ENCODE data around the gene PTPRM. TPM values are rescaled to one million over a fixed set of nuclear protein-coding genes. Genes with fewer than 3 reads are reported as not detected.

Gene PTPRM
- polyA plus RNA-seq (2013, experiment 1 of 2), result 56.8 TPM
- 42.0 TPM for polyA plus RNA-seq (2013, experiment 2 of 2)

- no peaks in the 10 kb centered on the region for H3K36me3 ChIP-seq (ENCODE audit: control insufficient read depth, insufficient read depth, low read length)
- H3K4me1 ChIP-seq (ENCODE audit: control insufficient read depth, insufficient read depth, low read length, poor library complexity, severe bottlenecking), result peaks cover 6% of the 10 kb centered on the region
- WGBS, 2 experiments (ENCODE audit: insufficient coverage in 2 of 2), result 0 to 1% methylated on average over 96 to 106 of the region's 139 CpGs
- peak within 1 kb of the TSS; percentile 80 for H3K27ac ChIP-seq (ENCODE audit: low read depth, low read length, severe bottlenecking)
- H3K9me3 ChIP-seq (ENCODE audit: control insufficient read depth, low read length), result no peaks in the 10 kb centered on the region
- H3K4me3 ChIP-seq (ENCODE audit: extremely low read depth, insufficient read depth, low read length, poor library complexity, severe bottlenecking), result peak within 1 kb of the TSS; percentile 65
Measured at GRCh38 chr18:7566567-7567473, at the start of gene PTPRM. TSS of gene PTPRM (plus strand) at chr18:7567316. CDS start at chr18:7567819, 503 bp downstream.

GRCh38 chr18:7517852-7518251, 49.3 kb upstream of the PTPRM start:
- peaks cover 4% of the 10 kb centered on the region for H3K9me3 ChIP-seq (ENCODE audit: control insufficient read depth, low read length)
- 92 to 100% methylated on average over 4 of the region's 4 CpGs for WGBS, 2 experiments (ENCODE audit: insufficient coverage in 2 of 2)
- no peak overlapping the region for H3K4me3 ChIP-seq (ENCODE audit: extremely low read depth, insufficient read depth, low read length, poor library complexity, severe bottlenecking)
- peaks cover 22% of the 10 kb centered on the region for H3K4me1 ChIP-seq (ENCODE audit: control insufficient read depth, insufficient read depth, low read length, poor library complexity, severe bottlenecking)
- no peak overlapping the region for H3K27ac ChIP-seq (ENCODE audit: low read depth, low read length, severe bottlenecking)
- no peaks in the 10 kb centered on the region for H3K36me3 ChIP-seq (ENCODE audit: control insufficient read depth, insufficient read depth, low read length)

GRCh38 chr18:7520200-7520785, 46.8 kb upstream of the PTPRM start:
- WGBS, 2 experiments (ENCODE audit: insufficient coverage in 2 of 2), result 85 to 95% methylated on average over 5 of the region's 6 CpGs
- Histone ChIP-seq H3K27ac (ENCODE audit: low read depth, low read length, severe bottlenecking) (no peak overlapping the region), H3K36me3 (ENCODE audit: control insufficient read depth, insufficient read depth, low read length) (no peaks in the 10 kb centered on the region), H3K4me3 (ENCODE audit: extremely low read depth, insufficient read depth, low read length, poor library complexity, severe bottlenecking) (no peak overlapping the region), H3K9me3 (ENCODE audit: control insufficient read depth, low read length) (no peaks in the 10 kb centered on the region), H3K4me1 (ENCODE audit: control insufficient read depth, insufficient read depth, low read length, poor library complexity, severe bottlenecking) (peaks cover 10% of the 10 kb centered on the region)

GRCh38 chr18:7521226-7521856, 45.8 kb upstream of the PTPRM start:
- no peaks in the 10 kb centered on the region for H3K36me3 ChIP-seq (ENCODE audit: control insufficient read depth, insufficient read depth, low read length)
- no peaks in the 10 kb centered on the region for H3K9me3 ChIP-seq (ENCODE audit: control insufficient read depth, low read length)
- H3K4me3 ChIP-seq (ENCODE audit: extremely low read depth, insufficient read depth, low read length, poor library complexity, severe bottlenecking), result no peak overlapping the region
- no peak overlapping the region for H3K27ac ChIP-seq (ENCODE audit: low read depth, low read length, severe bottlenecking)
- WGBS, 2 experiments (ENCODE audit: insufficient coverage in 2 of 2), result 79% methylated on average over 2 of the region's 8 CpGs; no CpG with 5 or more reads in 1 of the 2 experiments
- peaks cover 8% of the 10 kb centered on the region for H3K4me1 ChIP-seq (ENCODE audit: control insufficient read depth, insufficient read depth, low read length, poor library complexity, severe bottlenecking)

- 59 to 100% methylated on average over 2 to 3 of the region's 3 CpGs for WGBS, 2 experiments (ENCODE audit: insufficient coverage in 2 of 2)
- Histone ChIP-seq H3K27ac (ENCODE audit: low read depth, low read length, severe bottlenecking) (no peak overlapping the region), H3K4me3 (ENCODE audit: extremely low read depth, insufficient read depth, low read length, poor library complexity, severe bottlenecking) (no peak overlapping the region), H3K9me3 (ENCODE audit: control insufficient read depth, low read length) (no peaks in the 10 kb centered on the region), H3K36me3 (ENCODE audit: control insufficient read depth, insufficient read depth, low read length) (no peaks in the 10 kb centered on the region), H3K4me1 (ENCODE audit: control insufficient read depth, insufficient read depth, low read length, poor library complexity, severe bottlenecking) (no peaks in the 10 kb centered on the region)
Measured at GRCh38 chr18:7523772-7524171, 43.3 kb upstream of the PTPRM start.

- Histone ChIP-seq H3K9me3 (ENCODE audit: control insufficient read depth, low read length) (no peaks in the 10 kb centered on the region), H3K4me3 (ENCODE audit: extremely low read depth, insufficient read depth, low read length, poor library complexity, severe bottlenecking) (no peak overlapping the region), H3K4me1 (ENCODE audit: control insufficient read depth, insufficient read depth, low read length, poor library complexity, severe bottlenecking) (no peaks in the 10 kb centered on the region), H3K36me3 (ENCODE audit: control insufficient read depth, insufficient read depth, low read length) (no peaks in the 10 kb centered on the region), H3K27ac (ENCODE audit: low read depth, low read length, severe bottlenecking) (no peak overlapping the region)
- WGBS, 2 experiments (ENCODE audit: insufficient coverage in 2 of 2), result no CpG with 5 or more reads among the region's 2 CpGs
Measured at GRCh38 chr18:7524786-7525185, 42.3 kb upstream of the PTPRM start.

- 91 to 100% methylated on average over 2 to 3 of the region's 4 CpGs for WGBS, 2 experiments (ENCODE audit: insufficient coverage in 2 of 2)
- Histone ChIP-seq H3K9me3 (ENCODE audit: control insufficient read depth, low read length) (peaks cover 6% of the 10 kb centered on the region), H3K4me3 (ENCODE audit: extremely low read depth, insufficient read depth, low read length, poor library complexity, severe bottlenecking) (no peak overlapping the region), H3K4me1 (ENCODE audit: control insufficient read depth, insufficient read depth, low read length, poor library complexity, severe bottlenecking) (peaks cover 5% of the 10 kb centered on the region), H3K27ac (ENCODE audit: low read depth, low read length, severe bottlenecking) (no peak overlapping the region), H3K36me3 (ENCODE audit: control insufficient read depth, insufficient read depth, low read length) (no peaks in the 10 kb centered on the region)
Measured at GRCh38 chr18:7532942-7533341, 34.2 kb upstream of the PTPRM start.

GRCh38 chr18:7535436-7536205, 31.5 kb upstream of the PTPRM start:
- Histone ChIP-seq H3K4me1 (ENCODE audit: control insufficient read depth, insufficient read depth, low read length, poor library complexity, severe bottlenecking) (peaks cover 5% of the 10 kb centered on the region), H3K9me3 (ENCODE audit: control insufficient read depth, low read length) (peaks cover 3% of the 10 kb centered on the region), H3K27ac (ENCODE audit: low read depth, low read length, severe bottlenecking) (no peak overlapping the region), H3K36me3 (ENCODE audit: control insufficient read depth, insufficient read depth, low read length) (no peaks in the 10 kb centered on the region), H3K4me3 (ENCODE audit: extremely low read depth, insufficient read depth, low read length, poor library complexity, severe bottlenecking) (no peak overlapping the region)
- 89 to 92% methylated on average over 5 of the region's 5 CpGs for WGBS, 2 experiments (ENCODE audit: insufficient coverage in 2 of 2)

- H3K9me3 ChIP-seq (ENCODE audit: control insufficient read depth, low read length), result no peaks in the 10 kb centered on the region
- no peak overlapping the region for H3K27ac ChIP-seq (ENCODE audit: low read depth, low read length, severe bottlenecking)
- no CpG with 5 or more reads among the region's 1 CpG for WGBS, 2 experiments (ENCODE audit: insufficient coverage in 2 of 2)
- peaks cover 5% of the 10 kb centered on the region for H3K4me1 ChIP-seq (ENCODE audit: control insufficient read depth, insufficient read depth, low read length, poor library complexity, severe bottlenecking)
- no peaks in the 10 kb centered on the region for H3K36me3 ChIP-seq (ENCODE audit: control insufficient read depth, insufficient read depth, low read length)
- no peak overlapping the region for H3K4me3 ChIP-seq (ENCODE audit: extremely low read depth, insufficient read depth, low read length, poor library complexity, severe bottlenecking)
Measured at GRCh38 chr18:7537145-7537544, 30.0 kb upstream of the PTPRM start.

GRCh38 chr18:7541835-7542234, 25.3 kb upstream of the PTPRM start:
- Histone ChIP-seq H3K27ac (ENCODE audit: low read depth, low read length, severe bottlenecking) (no peak overlapping the region), H3K9me3 (ENCODE audit: control insufficient read depth, low read length) (no peaks in the 10 kb centered on the region), H3K36me3 (ENCODE audit: control insufficient read depth, insufficient read depth, low read length) (no peaks in the 10 kb centered on the region), H3K4me3 (ENCODE audit: extremely low read depth, insufficient read depth, low read length, poor library complexity, severe bottlenecking) (no peak overlapping the region), H3K4me1 (ENCODE audit: control insufficient read depth, insufficient read depth, low read length, poor library complexity, severe bottlenecking) (no peaks in the 10 kb centered on the region)
- WGBS, 2 experiments (ENCODE audit: insufficient coverage in 2 of 2), result 91 to 96% methylated on average over 4 of the region's 5 CpGs

All from mesodermal cell (in vitro differentiated cells).